GM19240 (cell line): ENCODE measurements around the gene PCDHGB6.
A peak's percentile ranks its signal among the peaks of the same experiment; 100 is the strongest.
"Not testable (repeated sequence)": the region's sequence is repeated elsewhere in the genome, so short reads cannot be mapped to it uniquely, and the experiment has no call there.

Source experiments
- DNase-seq: peaks from one replicate; pipeline ENCODE4 v3.0.0; 2011; ENCODE audit warnings: low spot score; ENCODE audit not compliant: insufficient read length

PCDHGB6 gene

GRCh38 chr5:141407790-141408505, at the start of gene PCDHGB6:
Gene PCDHGB6 (plus strand): TSS chr5:141408021. CDS start chr5:141408203, 182 bp downstream.
- DNase-seq: not testable (repeated sequence)

GRCh38 chr5:141359790-141360426, 47.9 kb upstream of the PCDHGB6 start, which contains the start of gene PCDHGB2:
Gene PCDHGB2 (plus strand): TSS chr5:141359994. CDS start chr5:141360136, 142 bp downstream.
- DNase-seq: peak; percentile 22

GRCh38 chr5:141360685-141361084, 47.1 kb upstream of the PCDHGB6 start:
- DNase-seq: no peak

GRCh38 chr5:141362719-141363118, 45.1 kb upstream of the PCDHGB6 start:
- DNase-seq: no peak

- DNase-seq: no peak
Measured at GRCh38 chr5:141363952-141364660, 43.7 kb upstream of the PCDHGB6 start, which contains the start of gene PCDHGA5. Gene PCDHGA5 (plus strand): TSS chr5:141364162. CDS start chr5:141364331, 169 bp downstream.

- no peak for DNase-seq
Measured at GRCh38 chr5:141366016-141366896, 41.6 kb upstream of the PCDHGB6 start.

- no peak for DNase-seq
Measured at GRCh38 chr5:141369994-141370848, 37.6 kb upstream of the PCDHGB6 start, which contains the start of gene PCDHGB3. Gene PCDHGB3 (plus strand): TSS chr5:141370242. CDS start chr5:141370395, 153 bp downstream.

- no peak for DNase-seq
Measured at GRCh38 chr5:141371572-141372475, 36.0 kb upstream of the PCDHGB6 start.

GRCh38 chr5:141373673-141374317, 34.0 kb upstream of the PCDHGB6 start, which contains the start of gene PCDHGA6:
Gene PCDHGA6 (plus strand): TSS chr5:141373891. CDS start chr5:141374084, 193 bp downstream.
- no peak for DNase-seq

- DNase-seq: no peak
Measured at GRCh38 chr5:141374627-141375026, 33.2 kb upstream of the PCDHGB6 start.

GRCh38 chr5:141375444-141376155, 32.2 kb upstream of the PCDHGB6 start:
- DNase-seq: not testable (repeated sequence)

GRCh38 chr5:141382469-141383294, 25.1 kb upstream of the PCDHGB6 start, which contains the start of gene PCDHGA7:
Gene PCDHGA7 (plus strand): TSS chr5:141382742. CDS start chr5:141382900, 158 bp downstream.
- DNase-seq: no peak

- no peak for DNase-seq
Measured at GRCh38 chr5:141383345-141383744, 24.5 kb upstream of the PCDHGB6 start.

- DNase-seq: no peak
Measured at GRCh38 chr5:141384471-141385267, 23.2 kb upstream of the PCDHGB6 start.

- DNase-seq: not testable (repeated sequence)
Measured at GRCh38 chr5:141387557-141388311, 20.1 kb upstream of the PCDHGB6 start, which contains the start of gene PCDHGB4. Gene PCDHGB4 (plus strand): TSS chr5:141387698. CDS start chr5:141387885, 187 bp downstream.
